Measurements from ENCODE around the gene PDIA6.

The PDIA6 gene

DNA sequence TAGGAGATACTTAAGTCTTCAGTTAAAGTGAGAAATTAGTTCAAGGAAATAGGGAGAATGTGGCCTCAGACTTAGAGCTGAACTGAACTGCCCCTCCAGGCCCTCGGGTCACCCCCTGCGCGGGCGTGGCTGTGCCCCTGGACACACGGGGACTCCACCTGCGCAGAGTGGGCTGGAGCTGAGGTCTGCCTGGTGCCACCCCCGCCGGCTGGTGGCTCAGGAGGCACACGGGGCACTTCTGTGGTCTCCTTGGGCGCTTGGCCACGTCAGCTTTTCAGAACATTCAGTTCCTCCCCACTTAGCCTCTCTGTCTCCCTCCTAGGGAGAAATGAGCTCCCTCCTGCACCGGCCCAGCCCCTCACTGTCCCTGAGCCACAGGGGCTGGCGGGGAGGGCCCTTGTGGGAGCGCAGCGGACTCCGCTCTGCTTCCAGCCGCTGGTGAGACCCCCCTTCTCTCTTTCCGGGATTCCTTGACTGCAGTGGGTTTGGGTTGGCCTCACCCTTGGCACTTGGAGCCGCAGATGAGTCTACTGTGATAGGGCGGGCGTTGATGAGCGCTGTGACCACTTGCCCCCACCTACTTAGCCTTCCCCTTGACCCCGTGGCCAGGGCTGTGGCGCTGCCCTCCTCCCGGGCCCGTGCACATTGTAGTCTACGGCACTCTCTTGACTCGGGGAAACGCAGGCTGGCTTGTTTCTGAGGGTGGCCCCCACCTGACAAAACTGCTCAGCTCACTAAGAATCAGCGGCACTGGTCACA is 18.2 kb upstream of the PDIA6 start:
- Histone ChIP-seq H3K4me3 (ENCODE audit: low read depth, low read length) (no peak overlapping the region), H3K27ac (no peak overlapping the region), H3K27me3 (replicated peaks) (no peaks in the 10 kb centered on the region), H3K36me3 (replicated peaks) (no peaks in the 10 kb centered on the region)
- in situ Hi-C loops (cut with HindIII; ENCODE audit: low pct_ligation_motif_present, low sequenced_read_pairs), result no loop called here
- TF ChIP-seq, protein P1, sequence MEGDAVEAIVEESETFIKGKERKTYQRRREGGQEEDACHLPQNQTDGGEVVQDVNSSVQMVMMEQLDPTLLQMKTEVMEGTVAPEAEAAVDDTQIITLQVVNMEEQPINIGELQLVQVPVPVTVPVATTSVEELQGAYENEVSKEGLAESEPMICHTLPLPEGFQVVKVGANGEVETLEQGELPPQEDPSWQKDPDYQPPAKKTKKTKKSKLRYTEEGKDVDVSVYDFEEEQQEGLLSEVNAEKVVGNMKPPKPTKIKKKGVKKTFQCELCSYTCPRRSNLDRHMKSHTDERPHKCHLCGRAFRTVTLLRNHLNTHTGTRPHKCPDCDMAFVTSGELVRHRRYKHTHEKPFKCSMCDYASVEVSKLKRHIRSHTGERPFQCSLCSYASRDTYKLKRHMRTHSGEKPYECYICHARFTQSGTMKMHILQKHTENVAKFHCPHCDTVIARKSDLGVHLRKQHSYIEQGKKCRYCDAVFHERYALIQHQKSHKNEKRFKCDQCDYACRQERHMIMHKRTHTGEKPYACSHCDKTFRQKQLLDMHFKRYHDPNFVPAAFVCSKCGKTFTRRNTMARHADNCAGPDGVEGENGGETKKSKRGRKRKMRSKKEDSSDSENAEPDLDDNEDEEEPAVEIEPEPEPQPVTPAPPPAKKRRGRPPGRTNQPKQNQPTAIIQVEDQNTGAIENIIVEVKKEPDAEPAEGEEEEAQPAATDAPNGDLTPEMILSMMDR (IDR thresholded peaks at IDR 0.05; ENCODE audit: low read depth, low read length, missing control alignments), result no peak
- DNase-seq, result no peak

DNA sequence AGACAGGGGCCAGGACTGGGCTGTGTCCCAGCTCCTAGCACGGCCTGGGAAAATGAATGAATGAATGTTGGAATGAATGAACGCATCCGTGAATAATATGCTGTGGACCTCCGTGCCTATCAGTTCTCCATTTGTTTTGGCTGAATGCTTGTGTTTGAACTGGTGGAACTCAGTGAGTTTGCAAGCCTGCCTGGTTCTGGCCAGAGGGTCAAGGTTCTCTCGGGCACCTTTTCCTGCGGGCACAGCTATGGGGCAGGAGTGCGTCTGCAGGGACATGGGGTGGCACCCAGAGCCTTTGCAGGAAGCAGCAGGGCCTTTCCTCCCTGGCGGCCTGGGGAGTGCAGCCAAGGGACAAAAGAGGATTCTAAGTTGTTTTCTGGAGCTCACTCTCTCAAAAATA is 17.6 kb upstream of the PDIA6 start:
- DNase-seq, result no peak
- TF ChIP-seq, protein P1 (IDR thresholded peaks at IDR 0.05; ENCODE audit: low read depth, low read length, missing control alignments), result no peak
- Histone ChIP-seq H3K27ac (no peak overlapping the region), H3K4me3 (ENCODE audit: low read depth, low read length) (no peak overlapping the region), H3K27me3 (replicated peaks) (no peaks in the 10 kb centered on the region), H3K36me3 (replicated peaks) (no peaks in the 10 kb centered on the region)
- in situ Hi-C loops (cut with HindIII; ENCODE audit: low pct_ligation_motif_present, low sequenced_read_pairs), result no loop called here

DNA sequence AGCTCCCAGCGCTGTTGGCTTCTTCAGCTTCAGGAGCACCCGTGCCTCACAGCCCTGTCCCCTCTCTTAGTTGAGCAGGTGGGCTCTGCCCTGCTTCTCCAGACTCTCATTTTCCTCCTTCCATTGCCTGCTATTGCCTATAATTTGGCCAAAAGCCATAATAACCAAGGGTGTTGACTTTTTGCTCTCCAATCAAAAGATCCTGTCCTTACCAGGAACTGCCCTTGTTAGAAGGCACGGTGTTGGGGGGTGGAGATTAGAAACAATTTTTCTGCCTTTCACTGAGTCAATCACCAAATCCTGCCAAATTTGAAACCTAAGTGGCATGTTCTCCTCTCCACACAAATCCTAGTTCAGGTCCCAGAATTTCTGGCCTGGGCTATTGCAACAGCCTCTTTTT is 16.7 kb upstream of the PDIA6 start:
- no peak overlapping the region for H3K27ac ChIP-seq
- H3K27me3 ChIP-seq (replicated peaks), result peaks cover 1% of the 10 kb centered on the region
- H3K4me3 ChIP-seq (ENCODE audit: low read depth, low read length), result no peak overlapping the region
- in situ Hi-C loops (cut with HindIII; ENCODE audit: low pct_ligation_motif_present, low sequenced_read_pairs), result no loop called here
- TF ChIP-seq, protein P1 (IDR thresholded peaks at IDR 0.05; ENCODE audit: low read depth, low read length, missing control alignments), result no peak
- no peaks in the 10 kb centered on the region for H3K36me3 ChIP-seq (replicated peaks)
- DNase-seq, result no peak

- no peak for DNase-seq
- no peaks in the 10 kb centered on the region for H3K36me3 ChIP-seq (replicated peaks)
- no peak overlapping the region for H3K27ac ChIP-seq
- TF ChIP-seq, protein P1 (IDR thresholded peaks at IDR 0.05; ENCODE audit: low read depth, low read length, missing control alignments), result no peak
- in situ Hi-C loops (cut with HindIII; ENCODE audit: low pct_ligation_motif_present, low sequenced_read_pairs), result no loop called here
- H3K4me3 ChIP-seq (ENCODE audit: low read depth, low read length), result no peak overlapping the region
- peaks cover 1% of the 10 kb centered on the region for H3K27me3 ChIP-seq (replicated peaks)
Observed at GRCh38 chr2:10828346-10828745, 15.8 kb upstream of the PDIA6 start.

DNA sequence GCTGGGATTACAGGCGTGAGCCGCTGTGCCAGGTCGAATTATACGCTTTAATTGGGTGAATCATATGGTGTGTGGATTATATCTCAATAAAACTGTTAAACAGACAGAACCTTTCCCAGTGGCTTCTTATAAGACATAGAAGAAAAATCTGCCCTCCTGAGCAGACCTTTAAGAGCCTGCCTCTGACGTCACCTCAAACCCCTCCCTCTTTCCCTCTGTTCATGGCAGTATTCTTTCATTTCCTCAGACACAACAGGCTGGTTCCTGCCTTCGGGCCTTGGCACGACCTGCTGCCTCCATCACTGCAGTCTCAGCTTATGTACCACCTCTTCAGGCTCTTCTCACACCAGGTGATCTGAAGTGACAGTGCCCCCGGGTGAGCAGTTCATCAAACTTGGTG is 14.0 kb upstream of the PDIA6 start:
- no peak overlapping the region for H3K4me3 ChIP-seq (ENCODE audit: low read depth, low read length)
- TF ChIP-seq, protein P1 (IDR thresholded peaks at IDR 0.05; ENCODE audit: low read depth, low read length, missing control alignments), result no peak
- in situ Hi-C loops (cut with HindIII; ENCODE audit: low pct_ligation_motif_present, low sequenced_read_pairs), result no loop called here
- H3K36me3 ChIP-seq (replicated peaks), result no peaks in the 10 kb centered on the region
- no peak for DNase-seq
- H3K27ac ChIP-seq, result no peak overlapping the region
- peaks cover 1% of the 10 kb centered on the region for H3K27me3 ChIP-seq (replicated peaks)

- H3K27me3 ChIP-seq (replicated peaks), result peaks cover 1% of the 10 kb centered on the region
- DNase-seq, result no peak
- in situ Hi-C loops (cut with HindIII; ENCODE audit: low pct_ligation_motif_present, low sequenced_read_pairs), result no loop called here
- no peak overlapping the region for H3K4me3 ChIP-seq (ENCODE audit: low read depth, low read length)
- TF ChIP-seq, protein P1 (IDR thresholded peaks at IDR 0.05; ENCODE audit: low read depth, low read length, missing control alignments), result no peak
- no peaks in the 10 kb centered on the region for H3K36me3 ChIP-seq (replicated peaks)
- H3K27ac ChIP-seq, result no peak overlapping the region
Observed at GRCh38 chr2:10826026-10826425, 13.4 kb upstream of the PDIA6 start.
